ENCODE measurements around the gene PRUNE1.

Gene PRUNE1

GRCh38 chr1:151005729-151006319 lies 2.4 kb upstream of the PRUNE1 start:
- peaks cover 25% of the 10 kb centered on the region for H3K4me1 ChIP-seq (ENCODE audit: control insufficient read depth, insufficient read depth, low read depth, low read length)
- H3K4ac ChIP-seq (ENCODE audit: low read depth in 1 of 2, low read length in 2 of 2) = peak overlapping the region in 1 of 2 experiments; percentile 74
- H3K4me2 ChIP-seq (ENCODE audit: low read length, poor library complexity, severe bottlenecking) = peak overlapping the region; percentile 82
- H2BK5ac ChIP-seq (ENCODE audit: low read depth, low read length, poor library complexity, severe bottlenecking) = no peak overlapping the region
- no peak overlapping the region for H3K14ac ChIP-seq (ENCODE audit: low read length in 2 of 2)
- peak overlapping the region; percentile 82 for H2BK15ac ChIP-seq (ENCODE audit: low read depth, poor library complexity, severe bottlenecking)
- peak overlapping the region; percentile 97 for H3K9ac ChIP-seq (ENCODE audit: low read length)
- H3K23ac ChIP-seq (ENCODE audit: low read length in 2 of 2) = no peak overlapping the region
- H3K4me3 ChIP-seq (ENCODE audit: insufficient read depth in 1 of 2, low read depth in 1 of 2, low read length in 2 of 2) = peak overlapping the region; percentile 60 to 81
- H3K27ac ChIP-seq (ENCODE audit: low read length, poor library complexity, severe bottlenecking) = peak overlapping the region; percentile 85
- peaks cover 8 to 18% of the 10 kb centered on the region in 2 experiments for H3K36me3 ChIP-seq (ENCODE audit: control insufficient read depth in 1 of 2, insufficient read depth in 2 of 2, low read depth in 1 of 2, low read length in 2 of 2)
- H2AFZ ChIP-seq (ENCODE audit: low read depth, low read length) = peak overlapping the region; percentile 60
- DNase-seq = no peak
- H3K18ac ChIP-seq (ENCODE audit: low read depth in 1 of 2, low read length in 2 of 2) = peak overlapping the region in 1 of 2 experiments; percentile 95
- WGBS = 92% methylated on average over 2 of the region's 4 CpGs
- H4K8ac ChIP-seq (ENCODE audit: low read length) = peak overlapping the region; percentile 41
- H4K91ac ChIP-seq (ENCODE audit: low read length) = no peak overlapping the region
- no peak overlapping the region for H2BK120ac ChIP-seq (ENCODE audit: low read depth, low read length)
- no peak overlapping the region for H2BK12ac ChIP-seq (ENCODE audit: low read length in 2 of 2)
- peak overlapping the region; percentile 27 for H2AK5ac ChIP-seq (ENCODE audit: low read length, severe bottlenecking)
- H3K79me1 ChIP-seq (replicated peaks; ENCODE audit: low read length, poor library complexity, severe bottlenecking) = peaks cover 16% of the 10 kb centered on the region
- no peaks in the 10 kb centered on the region for H3K9me3 ChIP-seq (ENCODE audit: control insufficient read depth, low read length)
- H3K27me3 ChIP-seq (ENCODE audit: control insufficient read depth in 1 of 2, insufficient read depth in 1 of 2, low read length in 2 of 2) = no peaks in the 10 kb centered on the region

GRCh38 chr1:151006327-151007052 lies 1.8 kb upstream of the PRUNE1 start, which contains the start of gene MINDY1:
TSS of gene MINDY1 (minus strand) at chr1:151006902. CDS start at chr1:151002617, 4,285 bp downstream.
- Histone ChIP-seq H3K23ac (ENCODE audit: low read length in 2 of 2) (peak within 1 kb of the TSS in 1 of 2 experiments; percentile 90), H2BK15ac (ENCODE audit: low read depth, poor library complexity, severe bottlenecking) (peak within 1 kb of the TSS; percentile 62), H2AFZ (ENCODE audit: low read depth, low read length) (peak within 1 kb of the TSS; percentile 60), H3K79me1 (replicated peaks; ENCODE audit: low read length, poor library complexity, severe bottlenecking) (peaks cover 15% of the 10 kb centered on the region), H3K4ac (ENCODE audit: low read depth in 1 of 2, low read length in 2 of 2) (peak within 1 kb of the TSS in 1 of 2 experiments; percentile 74), H3K36me3 (ENCODE audit: control insufficient read depth in 1 of 2, insufficient read depth in 2 of 2, low read depth in 1 of 2, low read length in 2 of 2) (peaks cover 7 to 15% of the 10 kb centered on the region in 2 experiments), H3K18ac (ENCODE audit: low read depth in 1 of 2, low read length in 2 of 2) (peak within 1 kb of the TSS; percentile 77 to 95), H3K27ac (ENCODE audit: low read length, poor library complexity, severe bottlenecking) (peak within 1 kb of the TSS; percentile 85), H2BK12ac (ENCODE audit: low read length in 2 of 2) (peak within 1 kb of the TSS; percentile 1 to 91), H3K4me3 (ENCODE audit: insufficient read depth in 1 of 2, low read depth in 1 of 2, low read length in 2 of 2) (peak within 1 kb of the TSS; percentile 60 to 93), H2BK120ac (ENCODE audit: low read depth, low read length) (peak within 1 kb of the TSS; percentile 11), H3K9me3 (ENCODE audit: control insufficient read depth, low read length) (no peaks in the 10 kb centered on the region), H4K8ac (ENCODE audit: low read length) (peak within 1 kb of the TSS; percentile 41), H2AK5ac (ENCODE audit: low read length, severe bottlenecking) (peak within 1 kb of the TSS; percentile 27), H3K4me1 (ENCODE audit: control insufficient read depth, insufficient read depth, low read depth, low read length) (peaks cover 24% of the 10 kb centered on the region), H3K9ac (ENCODE audit: low read length) (peak within 1 kb of the TSS; percentile 97), H3K14ac (ENCODE audit: low read length in 2 of 2) (peak within 1 kb of the TSS in 1 of 2 experiments; percentile 82), H3K27me3 (ENCODE audit: control insufficient read depth in 1 of 2, insufficient read depth in 1 of 2, low read length in 2 of 2) (no peaks in the 10 kb centered on the region), H4K91ac (ENCODE audit: low read length) (no peak within 1 kb of the TSS), H2BK5ac (ENCODE audit: low read depth, low read length, poor library complexity, severe bottlenecking) (no peak within 1 kb of the TSS), H3K4me2 (ENCODE audit: low read length, poor library complexity, severe bottlenecking) (peak within 1 kb of the TSS; percentile 82)
- WGBS = 16% methylated on average over 11 of the region's 18 CpGs
- peak; percentile 96 for DNase-seq

- no peak overlapping the region for H2AK5ac ChIP-seq (ENCODE audit: low read length, severe bottlenecking)
- H2AFZ ChIP-seq (ENCODE audit: low read depth, low read length) = no peak overlapping the region
- H3K14ac ChIP-seq (ENCODE audit: low read length in 2 of 2) = no peak overlapping the region
- peaks cover 17% of the 10 kb centered on the region for H3K4me1 ChIP-seq (ENCODE audit: control insufficient read depth, insufficient read depth, low read depth, low read length)
- peak overlapping the region; percentile 97 for H3K9ac ChIP-seq (ENCODE audit: low read length)
- no peak overlapping the region for H4K8ac ChIP-seq (ENCODE audit: low read length)
- peak overlapping the region; percentile 49 for H3K27ac ChIP-seq (ENCODE audit: low read length, poor library complexity, severe bottlenecking)
- H3K4ac ChIP-seq (ENCODE audit: low read depth in 1 of 2, low read length in 2 of 2) = no peak overlapping the region
- no peak overlapping the region for H2BK5ac ChIP-seq (ENCODE audit: low read depth, low read length, poor library complexity, severe bottlenecking)
- no peak overlapping the region for H4K91ac ChIP-seq (ENCODE audit: low read length)
- no peaks in the 10 kb centered on the region for H3K9me3 ChIP-seq (ENCODE audit: control insufficient read depth, low read length)
- H2BK12ac ChIP-seq (ENCODE audit: low read length in 2 of 2) = peak overlapping the region in 1 of 2 experiments; percentile 1
- WGBS = 68% methylated on average over 3 of the region's 4 CpGs
- H3K27me3 ChIP-seq (ENCODE audit: control insufficient read depth in 1 of 2, insufficient read depth in 1 of 2, low read length in 2 of 2) = no peaks in the 10 kb centered on the region
- H3K36me3 ChIP-seq (ENCODE audit: control insufficient read depth in 1 of 2, insufficient read depth in 2 of 2, low read depth in 1 of 2, low read length in 2 of 2) = peaks cover 0 to 3% of the 10 kb centered on the region in 2 experiments
- H3K4me2 ChIP-seq (ENCODE audit: low read length, poor library complexity, severe bottlenecking) = peak overlapping the region; percentile 57
- no peak overlapping the region for H2BK15ac ChIP-seq (ENCODE audit: low read depth, poor library complexity, severe bottlenecking)
- no peak for DNase-seq
- H3K4me3 ChIP-seq (ENCODE audit: insufficient read depth in 1 of 2, low read depth in 1 of 2, low read length in 2 of 2) = peak overlapping the region in 1 of 2 experiments; percentile 93
- H3K23ac ChIP-seq (ENCODE audit: low read length in 2 of 2) = no peak overlapping the region
- peaks cover 13% of the 10 kb centered on the region for H3K79me1 ChIP-seq (replicated peaks; ENCODE audit: low read length, poor library complexity, severe bottlenecking)
- H3K18ac ChIP-seq (ENCODE audit: low read depth in 1 of 2, low read length in 2 of 2) = no peak overlapping the region
- no peak overlapping the region for H2BK120ac ChIP-seq (ENCODE audit: low read depth, low read length)
These were observed 401 bp upstream of the PRUNE1 start for GRCh38 chr1:151007853-151008243.

- no peaks in the 10 kb centered on the region for H3K36me3 ChIP-seq (ENCODE audit: control insufficient read depth in 1 of 2, insufficient read depth in 2 of 2, low read depth in 1 of 2, low read length in 2 of 2)
- H2BK5ac ChIP-seq (ENCODE audit: low read depth, low read length, poor library complexity, severe bottlenecking) = no peak overlapping the region
- H2AFZ ChIP-seq (ENCODE audit: low read depth, low read length) = no peak overlapping the region
- peak overlapping the region; percentile 46 for H3K27ac ChIP-seq (ENCODE audit: low read length, poor library complexity, severe bottlenecking)
- peaks cover 13% of the 10 kb centered on the region for H3K79me1 ChIP-seq (replicated peaks; ENCODE audit: low read length, poor library complexity, severe bottlenecking)
- H3K9ac ChIP-seq (ENCODE audit: low read length) = peak overlapping the region; percentile 97
- peak overlapping the region; percentile 73 to 93 for H3K4me3 ChIP-seq (ENCODE audit: insufficient read depth in 1 of 2, low read depth in 1 of 2, low read length in 2 of 2)
- no peak overlapping the region for H2AK5ac ChIP-seq (ENCODE audit: low read length, severe bottlenecking)
- H2BK120ac ChIP-seq (ENCODE audit: low read depth, low read length) = no peak overlapping the region
- no peak overlapping the region for H4K91ac ChIP-seq (ENCODE audit: low read length)
- peaks cover 19% of the 10 kb centered on the region for H3K4me1 ChIP-seq (ENCODE audit: control insufficient read depth, insufficient read depth, low read depth, low read length)
- WGBS = 81% methylated on average over 3 of the region's 3 CpGs
- no peak overlapping the region for H3K23ac ChIP-seq (ENCODE audit: low read length in 2 of 2)
- no peak overlapping the region for H2BK15ac ChIP-seq (ENCODE audit: low read depth, poor library complexity, severe bottlenecking)
- H3K27me3 ChIP-seq (ENCODE audit: control insufficient read depth in 1 of 2, insufficient read depth in 1 of 2, low read length in 2 of 2) = no peaks in the 10 kb centered on the region
- peak overlapping the region in 1 of 2 experiments; percentile 35 for H3K18ac ChIP-seq (ENCODE audit: low read depth in 1 of 2, low read length in 2 of 2)
- H3K14ac ChIP-seq (ENCODE audit: low read length in 2 of 2) = no peak overlapping the region
- no peaks in the 10 kb centered on the region for H3K9me3 ChIP-seq (ENCODE audit: control insufficient read depth, low read length)
- H3K4ac ChIP-seq (ENCODE audit: low read depth in 1 of 2, low read length in 2 of 2) = peak overlapping the region in 1 of 2 experiments; percentile 18
- no peak for DNase-seq
- no peak overlapping the region for H4K8ac ChIP-seq (ENCODE audit: low read length)
- H3K4me2 ChIP-seq (ENCODE audit: low read length, poor library complexity, severe bottlenecking) = peak overlapping the region; percentile 73
- H2BK12ac ChIP-seq (ENCODE audit: low read length in 2 of 2) = no peak overlapping the region
These were observed 948 bp downstream of the PRUNE1 start for GRCh38 chr1:151009206-151009587.
